ENCODE measurements around the gene MAP3K12. TPM values are rescaled to one million over a fixed set of nuclear protein-coding genes. Genes with fewer than 3 reads are reported as not detected.
A peak's percentile ranks its signal among the peaks of the same experiment; 100 is the strongest.

MAP3K12 gene
- polyA plus RNA-seq, 1 donor from 2014 or later: 82.0 TPM

DNA sequence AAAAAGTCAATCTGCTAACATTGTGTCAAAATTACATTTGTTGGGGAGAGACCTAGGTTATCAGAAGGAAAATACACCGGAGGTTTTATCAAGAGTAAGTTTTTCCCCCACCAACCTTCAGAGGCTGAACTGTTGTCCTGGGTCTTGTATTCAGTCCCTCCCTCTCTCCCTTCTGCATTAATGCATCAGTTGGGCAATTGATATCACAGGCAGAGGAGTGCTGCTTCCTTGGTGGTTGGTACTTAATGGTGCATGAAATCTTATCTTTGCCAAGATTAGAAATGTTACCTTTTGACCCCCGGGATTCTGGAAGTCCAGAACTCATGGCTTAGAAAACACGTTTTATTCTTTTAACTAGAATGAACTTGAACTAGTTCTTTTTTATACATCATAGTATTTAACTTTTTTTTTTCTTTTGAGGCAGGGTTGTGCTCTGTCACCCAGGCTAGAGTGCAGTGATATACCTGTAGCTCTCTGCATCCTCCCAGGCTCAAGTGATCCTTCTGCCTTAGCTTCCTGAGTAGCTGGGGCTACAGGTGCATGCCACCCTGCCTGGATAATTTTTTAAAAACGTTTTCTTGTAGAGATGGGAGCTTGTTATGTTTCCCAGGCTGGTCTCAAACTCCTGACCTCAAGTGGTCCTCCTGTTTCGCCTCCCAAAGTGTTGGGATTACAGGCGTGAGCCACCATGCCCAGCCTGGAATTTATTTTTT lies 42.4 kb downstream of the MAP3K12 start:
- H3K79me2 ChIP-seq (replicated peaks; ENCODE audit: insufficient read depth, low read length): peaks cover 57% of the 10 kb centered on the region

DNA sequence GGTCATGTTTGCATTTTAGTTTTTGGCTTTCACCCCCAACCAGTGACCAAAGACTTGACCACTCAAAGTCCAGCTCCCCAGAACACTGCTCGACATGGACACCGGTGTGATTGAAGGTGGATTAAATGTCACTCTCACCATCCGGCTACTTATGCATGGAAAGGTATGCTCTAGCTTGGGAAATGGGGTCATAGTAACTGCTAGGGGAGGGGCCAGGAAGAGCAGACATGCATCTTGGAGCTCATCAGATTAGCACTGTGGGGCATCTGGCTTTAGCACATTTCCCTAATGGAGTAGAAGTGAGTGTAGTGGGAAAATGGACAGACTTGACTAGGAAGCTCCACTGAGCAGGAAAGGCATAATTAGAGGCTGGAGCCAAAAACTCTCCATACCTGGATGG lies 44.6 kb downstream of the MAP3K12 start:
- no peak overlapping the region for H3K4me2 ChIP-seq (ENCODE audit: low read length)
- no peaks in the 10 kb centered on the region for H3F3A ChIP-seq (ENCODE audit: insufficient read depth, low read length, poor library complexity, severe bottlenecking)
- no peak overlapping the region for H3K27ac ChIP-seq (ENCODE audit: low read length)
- no peak overlapping the region for H2AFZ ChIP-seq (ENCODE audit: low read depth, low read length)
- no peak overlapping the region for H3K9ac ChIP-seq (ENCODE audit: low read length)
- peak overlapping the region; percentile 76 for H3K4me3 ChIP-seq (ENCODE audit: low read length)
- peaks cover 9% of the 10 kb centered on the region for H3K36me3 ChIP-seq (ENCODE audit: insufficient read depth, low read length)
- peaks cover 31% of the 10 kb centered on the region for H4K20me1 ChIP-seq (ENCODE audit: insufficient read depth)
- no peak for TF ChIP-seq POLR2AphosphoS5 (IDR thresholded peaks at IDR 0.05)
- no peak for TF ChIP-seq RAD21 (conservative IDR thresholded peaks at IDR 0.05)
- peaks cover 42% of the 10 kb centered on the region for H3K79me2 ChIP-seq (replicated peaks; ENCODE audit: insufficient read depth, low read length)
- H3K9me3 ChIP-seq (ENCODE audit: low read length): no peaks in the 10 kb centered on the region
- no peaks in the 10 kb centered on the region for H3K9me2 ChIP-seq (ENCODE audit: insufficient read depth, low read length)
- no peaks in the 10 kb centered on the region for H3K27me3 ChIP-seq (ENCODE audit: insufficient read depth, low read depth, low read length)

More for the DNA sequence above, 42.4 kb downstream of the MAP3K12 start:
- no peak overlapping the region for H3K4me3 ChIP-seq (ENCODE audit: low read length)
- no peaks in the 10 kb centered on the region for H3K9me3 ChIP-seq (ENCODE audit: low read length)
- H3K9ac ChIP-seq (ENCODE audit: low read length): no peak overlapping the region
- H3F3A ChIP-seq (ENCODE audit: insufficient read depth, low read length, poor library complexity, severe bottlenecking): no peaks in the 10 kb centered on the region
- H3K36me3 ChIP-seq (ENCODE audit: insufficient read depth, low read length): peaks cover 9% of the 10 kb centered on the region
- H3K4me2 ChIP-seq (ENCODE audit: low read length): no peak overlapping the region
- H3K27me3 ChIP-seq (ENCODE audit: insufficient read depth, low read depth, low read length): no peaks in the 10 kb centered on the region
- peaks cover 34% of the 10 kb centered on the region for H4K20me1 ChIP-seq (ENCODE audit: insufficient read depth)
- TF ChIP-seq, protein P1, sequence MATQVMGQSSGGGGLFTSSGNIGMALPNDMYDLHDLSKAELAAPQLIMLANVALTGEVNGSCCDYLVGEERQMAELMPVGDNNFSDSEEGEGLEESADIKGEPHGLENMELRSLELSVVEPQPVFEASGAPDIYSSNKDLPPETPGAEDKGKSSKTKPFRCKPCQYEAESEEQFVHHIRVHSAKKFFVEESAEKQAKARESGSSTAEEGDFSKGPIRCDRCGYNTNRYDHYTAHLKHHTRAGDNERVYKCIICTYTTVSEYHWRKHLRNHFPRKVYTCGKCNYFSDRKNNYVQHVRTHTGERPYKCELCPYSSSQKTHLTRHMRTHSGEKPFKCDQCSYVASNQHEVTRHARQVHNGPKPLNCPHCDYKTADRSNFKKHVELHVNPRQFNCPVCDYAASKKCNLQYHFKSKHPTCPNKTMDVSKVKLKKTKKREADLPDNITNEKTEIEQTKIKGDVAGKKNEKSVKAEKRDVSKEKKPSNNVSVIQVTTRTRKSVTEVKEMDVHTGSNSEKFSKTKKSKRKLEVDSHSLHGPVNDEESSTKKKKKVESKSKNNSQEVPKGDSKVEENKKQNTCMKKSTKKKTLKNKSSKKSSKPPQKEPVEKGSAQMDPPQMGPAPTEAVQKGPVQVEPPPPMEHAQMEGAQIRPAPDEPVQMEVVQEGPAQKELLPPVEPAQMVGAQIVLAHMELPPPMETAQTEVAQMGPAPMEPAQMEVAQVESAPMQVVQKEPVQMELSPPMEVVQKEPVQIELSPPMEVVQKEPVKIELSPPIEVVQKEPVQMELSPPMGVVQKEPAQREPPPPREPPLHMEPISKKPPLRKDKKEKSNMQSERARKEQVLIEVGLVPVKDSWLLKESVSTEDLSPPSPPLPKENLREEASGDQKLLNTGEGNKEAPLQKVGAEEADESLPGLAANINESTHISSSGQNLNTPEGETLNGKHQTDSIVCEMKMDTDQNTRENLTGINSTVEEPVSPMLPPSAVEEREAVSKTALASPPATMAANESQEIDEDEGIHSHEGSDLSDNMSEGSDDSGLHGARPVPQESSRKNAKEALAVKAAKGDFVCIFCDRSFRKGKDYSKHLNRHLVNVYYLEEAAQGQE (IDR thresholded peaks at IDR 0.05; ENCODE audit: borderline replicate concordance): no peak
- TF ChIP-seq MXI1 (conservative IDR thresholded peaks at IDR 0.05; ENCODE audit: poor library complexity, severe bottlenecking) (no peak), EZH2 (IDR thresholded peaks at IDR 0.05; ENCODE audit: borderline replicate concordance, insufficient read depth, low read length, poor library complexity, severe bottlenecking) (no peak), TAF1 (IDR thresholded peaks at IDR 0.05; ENCODE audit: low read depth) (no peak), POLR2AphosphoS5 (IDR thresholded peaks at IDR 0.05) (no peak), RAD21 (conservative IDR thresholded peaks at IDR 0.05) (no peak), SMC3 (conservative IDR thresholded peaks at IDR 0.05; ENCODE audit: poor library complexity) (no peak), EP300 (conservative IDR thresholded peaks at IDR 0.05; ENCODE audit: poor library complexity, severe bottlenecking) (no peak)
- TF ChIP-seq, protein P2, sequence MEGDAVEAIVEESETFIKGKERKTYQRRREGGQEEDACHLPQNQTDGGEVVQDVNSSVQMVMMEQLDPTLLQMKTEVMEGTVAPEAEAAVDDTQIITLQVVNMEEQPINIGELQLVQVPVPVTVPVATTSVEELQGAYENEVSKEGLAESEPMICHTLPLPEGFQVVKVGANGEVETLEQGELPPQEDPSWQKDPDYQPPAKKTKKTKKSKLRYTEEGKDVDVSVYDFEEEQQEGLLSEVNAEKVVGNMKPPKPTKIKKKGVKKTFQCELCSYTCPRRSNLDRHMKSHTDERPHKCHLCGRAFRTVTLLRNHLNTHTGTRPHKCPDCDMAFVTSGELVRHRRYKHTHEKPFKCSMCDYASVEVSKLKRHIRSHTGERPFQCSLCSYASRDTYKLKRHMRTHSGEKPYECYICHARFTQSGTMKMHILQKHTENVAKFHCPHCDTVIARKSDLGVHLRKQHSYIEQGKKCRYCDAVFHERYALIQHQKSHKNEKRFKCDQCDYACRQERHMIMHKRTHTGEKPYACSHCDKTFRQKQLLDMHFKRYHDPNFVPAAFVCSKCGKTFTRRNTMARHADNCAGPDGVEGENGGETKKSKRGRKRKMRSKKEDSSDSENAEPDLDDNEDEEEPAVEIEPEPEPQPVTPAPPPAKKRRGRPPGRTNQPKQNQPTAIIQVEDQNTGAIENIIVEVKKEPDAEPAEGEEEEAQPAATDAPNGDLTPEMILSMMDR (IDR thresholded peaks at IDR 0.05; ENCODE audit: poor library complexity, severe bottlenecking): no peak
- H2AFZ ChIP-seq (ENCODE audit: low read depth, low read length): no peak overlapping the region
- H3K9me2 ChIP-seq (ENCODE audit: insufficient read depth, low read length): no peaks in the 10 kb centered on the region
- H3K27ac ChIP-seq (ENCODE audit: low read length): no peak overlapping the region

Data from neural cell (in vitro differentiated cells).